Pancreas (tissue), 10 donors: ENCODE results near the gene EMILIN1. TPM values are rescaled to one million over a fixed set of nuclear protein-coding genes. Genes with fewer than 3 reads are reported as not detected.

Experiments
- ATAC-seq, 4 donors: fragments of 200-7000 bp; cut with Tn5 transposase; one replicate each; pipeline versions ENCODE4 v1.8.0 to v1.9.1; 2020; ENCODE audit warnings: mild to moderate bottlenecking in 4 of 4, moderate library complexity in 4 of 4
- DNase-seq, 6 donors: peaks; one replicate each; pipeline ENCODE4 v3.0.0-alpha.2; 2020
- FAIRE-seq: peaks from 2 replicates; lab custom pipeline; 2012; peaks lifted over from hg19 to GRCh38; lab: Jason Lieb, UNC
- H3K27ac ChIP-seq, 4 donors: fragments of 200-600 bp; sonication (generic); 1 replicate in 3 of 4; 2 replicates in 1 of 4; pipeline versions ENCODE4 v1.5.0 to v1.8.0; 2020
- H3K27me3 ChIP-seq, 4 donors: fragments of 200-600 bp; one replicate each; pipeline ENCODE4 v1.8.0; 2021
- H3K36me3 ChIP-seq, 3 donors: fragments of 200-600 bp; sonication (generic) in 1 of 3; one replicate each; pipeline versions ENCODE4 v1.5.0 to v1.8.0; 2020 to 2021
- H3K4me1 ChIP-seq, 3 donors: fragments of 200-600 bp; one replicate each; pipeline ENCODE4 v1.8.0; 2021
- H3K4me3 ChIP-seq, 4 donors: fragments of 200-600 bp; sonication (generic) in 2 of 4; one replicate each; pipeline versions ENCODE4 v1.5.0 to v1.8.0; 2020 to 2021
- H3K9me3 ChIP-seq, 4 donors: fragments of 200-600 bp; one replicate each; pipeline ENCODE4 v1.8.0; 2021
- WGBS, 2 donors: extraction: QIAGEN DNeasy Blood & Tissue Kit; methylation state at CpG; one replicate each; pipeline ENCODE4 v1.1.7; 2013; 5-methylcytosine and 5-hydroxymethylcytosine counted together
- intact Hi-C, 3 donors: fragments of 100-400 bp; cut with DNase I; formaldehyde crosslinking; loops; one replicate each; pipeline versions ENCODE4 v1.11.1 to v1.14.2; 2022
- polyA plus RNA-seq, 2 donors: library from polyadenylated mRNA; stranded (reverse); fragments of 200-250 nt; gene quantifications; one replicate each; pipeline ENCODE4 v1.2.3, GENCODE V29; 2013
- total RNA-seq, 6 donors: library from RNA; stranded (reverse); fragmentation: NEBNext Ultra II Directional in 4 of 6; extraction: Animal tissue kit (Norgen Biotek cat#: 25700) in 4 of 6; gene quantifications; one replicate each; pipeline versions ENCODE4 v1.2.1 to v1.2.4, GENCODE V29; 2021 to 2023
- TF ChIP-seq, protein P1 (sequence below), 4 donors: fragments of 200-600 bp; sonication (generic) in 3 of 4; IDR thresholded peaks; one replicate each; pipeline versions ENCODE4 v1.5.0 to v1.8.0; 2021; ENCODE audit warnings: antibody characterized with exemption in 4 of 4
- donor health status: healthy with polysubstance abuse.
- donor health status: DM: no; HTN: no; CAD: no; lungs with moderate emphysema.
- donor health status: DM: no; HTN: no; CAD: no.
- donor health status: control.
- donor health status: control.
- donor health status: Bipolar disorder and iron deficiency.
- donor health status: DM: yes; HTN: yes; CAD: no.
- donor health status: DM: no; HTN: no; CAD: no.
- donor health status: DM: no; HTN: no; CAD: no.
- donor health status: DM: yes; HTN: yes; CAD: no.

Gene EMILIN1
- total and polyA plus RNA-seq, 8 donors: 2.6 to 47.1 (median 7.3) TPM

DNA sequence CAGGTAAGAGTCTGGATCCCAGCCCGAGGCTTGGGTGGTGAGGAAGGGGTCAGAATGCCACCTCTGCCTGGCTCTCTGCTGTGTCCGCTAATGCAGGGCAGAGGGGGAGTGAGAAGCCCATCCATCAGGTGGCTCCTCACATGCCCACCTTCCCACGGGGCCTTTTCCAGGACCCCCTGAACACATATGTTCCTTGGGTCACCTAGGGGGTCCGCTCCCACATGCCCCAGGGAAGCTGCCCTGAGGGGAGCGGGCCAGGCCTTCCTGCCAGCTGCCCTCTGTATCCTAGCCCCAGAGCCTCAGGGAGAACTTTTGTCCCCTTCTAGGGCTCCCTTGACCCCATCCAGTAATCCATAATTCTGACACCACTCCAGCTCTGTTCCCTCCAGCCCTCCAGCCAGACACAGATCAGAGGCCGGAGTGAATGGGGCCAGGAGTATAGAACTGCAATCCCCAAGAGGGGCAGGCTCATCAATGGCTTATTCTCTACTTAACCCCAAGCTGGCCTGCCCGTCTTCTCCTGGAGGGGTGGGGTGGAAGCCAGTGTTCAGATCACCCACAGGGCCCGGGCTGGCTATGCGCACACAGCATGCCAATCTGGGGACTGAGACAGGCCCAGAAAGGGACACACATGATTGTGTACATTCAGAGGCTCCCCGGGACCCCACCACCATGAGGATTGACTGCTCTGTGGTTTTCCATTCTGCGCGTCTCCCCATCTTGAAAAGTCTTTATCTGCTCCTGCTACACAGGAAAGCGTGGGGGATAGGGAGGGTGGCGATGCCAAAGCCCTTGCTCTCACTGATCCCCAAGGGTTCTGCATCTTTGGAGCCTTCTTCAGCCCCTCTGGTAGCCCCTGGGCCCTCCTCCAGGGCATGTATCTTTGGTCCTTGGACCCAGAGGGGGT lies 1.1 kb downstream of the EMILIN1 start:
- H3K4me1 ChIP-seq: peaks cover 0 to 8% (median 0%) of the 10 kb centered on the region in 3 donors
- H3K27ac ChIP-seq: no peak overlapping the region
- peak in 1 of 6 donors; percentile 50 for DNase-seq
- H3K9me3 ChIP-seq: no peaks in the 10 kb centered on the region
- no peak for FAIRE-seq
- TF ChIP-seq, protein P1, sequence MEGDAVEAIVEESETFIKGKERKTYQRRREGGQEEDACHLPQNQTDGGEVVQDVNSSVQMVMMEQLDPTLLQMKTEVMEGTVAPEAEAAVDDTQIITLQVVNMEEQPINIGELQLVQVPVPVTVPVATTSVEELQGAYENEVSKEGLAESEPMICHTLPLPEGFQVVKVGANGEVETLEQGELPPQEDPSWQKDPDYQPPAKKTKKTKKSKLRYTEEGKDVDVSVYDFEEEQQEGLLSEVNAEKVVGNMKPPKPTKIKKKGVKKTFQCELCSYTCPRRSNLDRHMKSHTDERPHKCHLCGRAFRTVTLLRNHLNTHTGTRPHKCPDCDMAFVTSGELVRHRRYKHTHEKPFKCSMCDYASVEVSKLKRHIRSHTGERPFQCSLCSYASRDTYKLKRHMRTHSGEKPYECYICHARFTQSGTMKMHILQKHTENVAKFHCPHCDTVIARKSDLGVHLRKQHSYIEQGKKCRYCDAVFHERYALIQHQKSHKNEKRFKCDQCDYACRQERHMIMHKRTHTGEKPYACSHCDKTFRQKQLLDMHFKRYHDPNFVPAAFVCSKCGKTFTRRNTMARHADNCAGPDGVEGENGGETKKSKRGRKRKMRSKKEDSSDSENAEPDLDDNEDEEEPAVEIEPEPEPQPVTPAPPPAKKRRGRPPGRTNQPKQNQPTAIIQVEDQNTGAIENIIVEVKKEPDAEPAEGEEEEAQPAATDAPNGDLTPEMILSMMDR (IDR thresholded peaks at IDR 0.05): no peak
- H3K4me3 ChIP-seq: peak overlapping the region in 2 of 4 donors; percentile 6 to 24
- ATAC-seq: no peak
- intact Hi-C loops: loop anchor here in 1 of 3 donors (10.0 kb wide), 1 partner anchor 115 kb away; no protein-coding TSS in a partner anchor
- WGBS, 2 donors: 76 to 80% methylated on average over 14 of the region's 14 CpGs
- no peaks in the 10 kb centered on the region for H3K27me3 ChIP-seq
- H3K36me3 ChIP-seq: no peaks in the 10 kb centered on the region

DNA sequence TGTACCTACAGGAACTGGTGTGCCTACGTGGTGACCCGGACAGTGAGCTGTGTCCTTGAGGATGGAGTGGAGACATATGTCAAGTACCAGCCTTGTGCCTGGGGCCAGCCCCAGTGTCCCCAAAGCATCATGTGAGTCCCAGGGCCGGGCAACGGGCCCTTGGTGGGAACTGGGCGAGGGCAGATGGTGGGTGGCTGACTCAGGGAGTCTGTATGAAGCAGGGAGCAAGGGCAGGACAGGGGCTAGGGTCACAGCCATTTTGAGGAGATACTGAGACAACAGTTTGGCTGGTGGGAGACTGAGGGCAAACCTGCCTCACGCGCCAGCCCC lies 1.7 kb downstream of the EMILIN1 start:
- DNase-seq: peak in 1 of 6 donors; percentile 73
- Histone ChIP-seq H3K4me3 (peak overlapping the region in 1 of 4 donors; percentile 24), H3K27ac (no peak overlapping the region), H3K4me1 (peaks cover 0 to 8% (median 0%) of the 10 kb centered on the region in 3 donors), H3K36me3 (no peaks in the 10 kb centered on the region), H3K27me3 (no peaks in the 10 kb centered on the region), H3K9me3 (no peaks in the 10 kb centered on the region)
- FAIRE-seq: no peak
- WGBS, 2 donors: 88% methylated on average over 7 of the region's 7 CpGs
- TF ChIP-seq, protein P1 (IDR thresholded peaks at IDR 0.05): no peak
- no peak for ATAC-seq
- intact Hi-C loops: loop anchor here in 1 of 3 donors (10.0 kb wide), 1 partner anchor 115 kb away; no protein-coding TSS in a partner anchor

DNA sequence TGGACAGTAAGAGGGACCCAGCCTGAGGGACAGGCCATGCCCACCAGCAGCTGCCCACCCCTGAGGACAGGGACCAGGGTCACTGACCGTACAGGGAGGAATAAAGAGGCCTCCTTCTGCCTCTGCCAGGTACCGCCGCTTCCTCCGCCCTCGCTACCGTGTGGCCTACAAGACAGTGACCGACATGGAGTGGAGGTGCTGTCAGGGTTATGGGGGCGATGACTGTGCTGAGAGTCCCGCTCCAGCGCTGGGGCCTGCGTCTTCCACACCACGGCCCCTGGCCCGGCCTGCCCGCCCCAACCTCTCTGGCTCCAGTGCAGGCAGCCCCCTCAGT lies 2.2 kb downstream of the EMILIN1 start:
- TF ChIP-seq, protein P1 (IDR thresholded peaks at IDR 0.05): no peak
- Histone ChIP-seq H3K36me3 (no peaks in the 10 kb centered on the region), H3K9me3 (no peaks in the 10 kb centered on the region), H3K27ac (no peak overlapping the region), H3K27me3 (no peaks in the 10 kb centered on the region), H3K4me3 (peak overlapping the region in 1 of 4 donors; percentile 24), H3K4me1 (peaks cover 0 to 12% (median 0%) of the 10 kb centered on the region in 3 donors)
- intact Hi-C loops: loop anchor here in 1 of 3 donors (10.0 kb wide), 1 partner anchor 116 kb away; no protein-coding TSS in a partner anchor
- DNase-seq: peak in 1 of 6 donors; percentile 74
- no peak for FAIRE-seq
- no peak for ATAC-seq
- 90 to 95% methylated on average over 14 of the region's 14 CpGs for WGBS, 2 donors

DNA sequence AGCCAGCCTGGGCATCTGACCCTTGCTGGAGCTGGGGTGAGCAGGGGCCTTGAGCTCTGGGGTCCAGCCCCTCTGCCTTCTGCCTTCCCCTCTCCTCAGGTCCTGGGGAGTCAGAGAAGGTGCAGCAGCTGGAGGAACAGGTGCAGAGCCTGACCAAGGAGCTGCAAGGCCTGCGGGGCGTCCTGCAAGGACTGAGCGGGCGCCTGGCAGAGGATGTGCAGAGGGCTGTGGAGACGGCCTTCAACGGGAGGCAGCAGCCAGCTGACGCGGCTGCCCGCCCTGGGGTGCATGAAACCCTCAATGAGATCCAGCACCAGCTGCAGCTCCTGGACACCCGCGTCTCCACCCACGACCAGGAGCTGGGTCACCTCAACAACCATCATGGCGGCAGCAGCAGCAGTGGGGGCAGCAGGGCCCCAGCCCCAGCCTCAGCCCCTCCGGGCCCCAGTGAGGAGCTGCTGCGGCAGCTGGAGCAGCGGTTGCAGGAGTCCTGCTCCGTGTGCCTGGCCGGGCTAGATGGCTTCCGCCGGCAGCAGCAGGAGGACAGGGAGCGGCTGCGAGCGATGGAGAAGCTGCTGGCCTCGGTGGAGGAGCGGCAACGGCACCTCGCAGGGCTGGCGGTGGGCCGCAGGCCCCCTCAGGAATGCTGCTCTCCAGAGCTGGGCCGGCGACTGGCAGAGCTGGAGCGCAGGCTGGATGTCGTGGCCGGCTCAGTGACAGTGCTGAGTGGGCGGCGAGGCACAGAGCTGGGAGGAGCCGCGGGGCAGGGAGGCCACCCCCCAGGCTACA lies 3.8 kb downstream of the EMILIN1 start:
- TF ChIP-seq, protein P1 (IDR thresholded peaks at IDR 0.05): no peak
- Histone ChIP-seq H3K4me1 (peaks cover 0 to 13% (median 0%) of the 10 kb centered on the region in 3 donors), H3K36me3 (no peaks in the 10 kb centered on the region), H3K4me3 (no peak overlapping the region), H3K27ac (no peak overlapping the region), H3K27me3 (no peaks in the 10 kb centered on the region), H3K9me3 (no peaks in the 10 kb centered on the region)
- intact Hi-C loops: loop anchor here in 1 of 3 donors (10.0 kb wide), 1 partner anchor 117 kb away; no protein-coding TSS in a partner anchor
- WGBS, 2 donors: 86 to 89% methylated on average over 38 of the region's 38 CpGs
- no peak for ATAC-seq
- peak in 2 of 6 donors; percentile 51 to 81 for DNase-seq
- no peak for FAIRE-seq
